ENCODE results near the gene SRC. TPM values are rescaled to one million over a fixed set of nuclear protein-coding genes. Genes with fewer than 3 reads are reported as not detected.
A peak's percentile ranks its signal among the peaks of the same experiment; 100 is the strongest.

Gene SRC
- total RNA-seq, 1 donor from 2014 or later: 64.0 TPM

GRCh38 chr20:37379967-37380828 lies 34.3 kb downstream of the SRC start:
- H3K4me1 ChIP-seq: peaks cover 3% of the 10 kb centered on the region
- TF ChIP-seq, protein P1, sequence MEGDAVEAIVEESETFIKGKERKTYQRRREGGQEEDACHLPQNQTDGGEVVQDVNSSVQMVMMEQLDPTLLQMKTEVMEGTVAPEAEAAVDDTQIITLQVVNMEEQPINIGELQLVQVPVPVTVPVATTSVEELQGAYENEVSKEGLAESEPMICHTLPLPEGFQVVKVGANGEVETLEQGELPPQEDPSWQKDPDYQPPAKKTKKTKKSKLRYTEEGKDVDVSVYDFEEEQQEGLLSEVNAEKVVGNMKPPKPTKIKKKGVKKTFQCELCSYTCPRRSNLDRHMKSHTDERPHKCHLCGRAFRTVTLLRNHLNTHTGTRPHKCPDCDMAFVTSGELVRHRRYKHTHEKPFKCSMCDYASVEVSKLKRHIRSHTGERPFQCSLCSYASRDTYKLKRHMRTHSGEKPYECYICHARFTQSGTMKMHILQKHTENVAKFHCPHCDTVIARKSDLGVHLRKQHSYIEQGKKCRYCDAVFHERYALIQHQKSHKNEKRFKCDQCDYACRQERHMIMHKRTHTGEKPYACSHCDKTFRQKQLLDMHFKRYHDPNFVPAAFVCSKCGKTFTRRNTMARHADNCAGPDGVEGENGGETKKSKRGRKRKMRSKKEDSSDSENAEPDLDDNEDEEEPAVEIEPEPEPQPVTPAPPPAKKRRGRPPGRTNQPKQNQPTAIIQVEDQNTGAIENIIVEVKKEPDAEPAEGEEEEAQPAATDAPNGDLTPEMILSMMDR (IDR thresholded peaks at IDR 0.05): no peak
- H3K36me3 ChIP-seq: peaks cover 4% of the 10 kb centered on the region
- H3K9me3 ChIP-seq: no peaks in the 10 kb centered on the region
- H3K27me3 ChIP-seq: no peaks in the 10 kb centered on the region
- DNase-seq (no peak), ATAC-seq (no peak)
- H3K27ac ChIP-seq: no peak overlapping the region
- intact Hi-C loops (cut with DNase I): loop anchor here (10.0 kb wide), 1 partner anchor 105 kb away; no protein-coding TSS in a partner anchor
- no peak overlapping the region for H3K4me3 ChIP-seq

- TF ChIP-seq, protein P1 (IDR thresholded peaks at IDR 0.05): no peak
- DNase-seq (no peak), ATAC-seq (no peak)
- Histone ChIP-seq H3K36me3 (peaks cover 4% of the 10 kb centered on the region), H3K27me3 (no peaks in the 10 kb centered on the region), H3K4me3 (no peak overlapping the region), H3K4me1 (peaks cover 3% of the 10 kb centered on the region), H3K27ac (no peak overlapping the region), H3K9me3 (no peaks in the 10 kb centered on the region)
- intact Hi-C loops (cut with DNase I): loop anchor here (10.0 kb wide), 1 partner anchor 106 kb away; no protein-coding TSS in a partner anchor
Measured at GRCh38 chr20:37380864-37381579, 35.1 kb downstream of the SRC start.

GRCh38 chr20:37381621-37382471 lies 35.9 kb downstream of the SRC start:
- no peak overlapping the region for H3K27ac ChIP-seq
- no peaks in the 10 kb centered on the region for H3K27me3 ChIP-seq
- H3K4me3 ChIP-seq: no peak overlapping the region
- DNase-seq: peak; percentile 57
- peaks cover 3% of the 10 kb centered on the region for H3K4me1 ChIP-seq
- H3K9me3 ChIP-seq: no peaks in the 10 kb centered on the region
- peaks cover 9% of the 10 kb centered on the region for H3K36me3 ChIP-seq
- intact Hi-C loops (cut with DNase I): loop anchor here (10.0 kb wide), 1 partner anchor 107 kb away; no protein-coding TSS in a partner anchor
- ATAC-seq: peak; percentile 38
- TF ChIP-seq, protein P1 (IDR thresholded peaks at IDR 0.05): no peak

- peak; percentile 52 for DNase-seq
- H3K27ac ChIP-seq: no peak overlapping the region
- intact Hi-C loops (cut with DNase I): loop anchor here (10.0 kb wide), 1 partner anchor 108 kb away; no protein-coding TSS in a partner anchor
- H3K36me3 ChIP-seq: peaks cover 16% of the 10 kb centered on the region
- no peaks in the 10 kb centered on the region for H3K27me3 ChIP-seq
- TF ChIP-seq, protein P1 (IDR thresholded peaks at IDR 0.05): no peak
- H3K9me3 ChIP-seq: no peaks in the 10 kb centered on the region
- peaks cover 3% of the 10 kb centered on the region for H3K4me1 ChIP-seq
- H3K4me3 ChIP-seq: no peak overlapping the region
- no peak for ATAC-seq
Measured at GRCh38 chr20:37382482-37383120, 36.7 kb downstream of the SRC start.

All from upper lobe of right lung (tissue), 1 donor.